ENCODE results near the gene BRIP1.

BRIP1 gene

DNA sequence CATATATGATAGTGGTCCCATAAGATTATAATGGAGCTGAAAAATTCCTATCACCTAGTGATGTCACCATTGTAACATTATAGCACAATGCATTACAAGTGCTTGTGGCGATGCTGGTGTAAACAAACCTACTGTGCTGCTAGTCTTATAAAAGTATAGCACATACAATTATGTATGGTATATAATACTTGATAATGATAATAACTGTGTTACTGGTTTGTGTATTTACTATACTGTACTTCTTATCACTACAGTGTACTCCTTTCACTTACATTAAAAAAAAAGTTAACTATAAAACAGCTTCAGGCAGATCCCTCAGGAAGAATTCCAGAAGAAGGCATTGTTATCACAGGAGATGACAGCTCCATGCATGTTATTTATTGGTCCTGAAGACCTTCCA is 150.3 kb downstream of the BRIP1 start:
- no peak for TF ChIP-seq RARB (CRISPR knock-in tag; IDR thresholded peaks at IDR 0.05)
- TF ChIP-seq, protein P1, sequence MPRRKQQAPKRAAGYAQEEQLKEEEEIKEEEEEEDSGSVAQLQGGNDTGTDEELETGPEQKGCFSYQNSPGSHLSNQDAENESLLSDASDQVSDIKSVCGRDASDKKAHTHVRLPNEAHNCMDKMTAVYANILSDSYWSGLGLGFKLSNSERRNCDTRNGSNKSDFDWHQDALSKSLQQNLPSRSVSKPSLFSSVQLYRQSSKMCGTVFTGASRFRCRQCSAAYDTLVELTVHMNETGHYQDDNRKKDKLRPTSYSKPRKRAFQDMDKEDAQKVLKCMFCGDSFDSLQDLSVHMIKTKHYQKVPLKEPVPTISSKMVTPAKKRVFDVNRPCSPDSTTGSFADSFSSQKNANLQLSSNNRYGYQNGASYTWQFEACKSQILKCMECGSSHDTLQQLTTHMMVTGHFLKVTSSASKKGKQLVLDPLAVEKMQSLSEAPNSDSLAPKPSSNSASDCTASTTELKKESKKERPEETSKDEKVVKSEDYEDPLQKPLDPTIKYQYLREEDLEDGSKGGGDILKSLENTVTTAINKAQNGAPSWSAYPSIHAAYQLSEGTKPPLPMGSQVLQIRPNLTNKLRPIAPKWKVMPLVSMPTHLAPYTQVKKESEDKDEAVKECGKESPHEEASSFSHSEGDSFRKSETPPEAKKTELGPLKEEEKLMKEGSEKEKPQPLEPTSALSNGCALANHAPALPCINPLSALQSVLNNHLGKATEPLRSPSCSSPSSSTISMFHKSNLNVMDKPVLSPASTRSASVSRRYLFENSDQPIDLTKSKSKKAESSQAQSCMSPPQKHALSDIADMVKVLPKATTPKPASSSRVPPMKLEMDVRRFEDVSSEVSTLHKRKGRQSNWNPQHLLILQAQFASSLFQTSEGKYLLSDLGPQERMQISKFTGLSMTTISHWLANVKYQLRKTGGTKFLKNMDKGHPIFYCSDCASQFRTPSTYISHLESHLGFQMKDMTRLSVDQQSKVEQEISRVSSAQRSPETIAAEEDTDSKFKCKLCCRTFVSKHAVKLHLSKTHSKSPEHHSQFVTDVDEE (CRISPR knock-in tag; IDR thresholded peaks at IDR 0.05) = no peak
- no peak for TF ChIP-seq ISL1 (CRISPR knock-in tag; IDR thresholded peaks at IDR 0.05)
- no peak for TF ChIP-seq ZFP3 (CRISPR knock-in tag; IDR thresholded peaks at IDR 0.05)
- no peak for TF ChIP-seq PPARA (CRISPR knock-in tag; IDR thresholded peaks at IDR 0.05; ENCODE audit: borderline replicate concordance)
- TF ChIP-seq, protein P2, sequence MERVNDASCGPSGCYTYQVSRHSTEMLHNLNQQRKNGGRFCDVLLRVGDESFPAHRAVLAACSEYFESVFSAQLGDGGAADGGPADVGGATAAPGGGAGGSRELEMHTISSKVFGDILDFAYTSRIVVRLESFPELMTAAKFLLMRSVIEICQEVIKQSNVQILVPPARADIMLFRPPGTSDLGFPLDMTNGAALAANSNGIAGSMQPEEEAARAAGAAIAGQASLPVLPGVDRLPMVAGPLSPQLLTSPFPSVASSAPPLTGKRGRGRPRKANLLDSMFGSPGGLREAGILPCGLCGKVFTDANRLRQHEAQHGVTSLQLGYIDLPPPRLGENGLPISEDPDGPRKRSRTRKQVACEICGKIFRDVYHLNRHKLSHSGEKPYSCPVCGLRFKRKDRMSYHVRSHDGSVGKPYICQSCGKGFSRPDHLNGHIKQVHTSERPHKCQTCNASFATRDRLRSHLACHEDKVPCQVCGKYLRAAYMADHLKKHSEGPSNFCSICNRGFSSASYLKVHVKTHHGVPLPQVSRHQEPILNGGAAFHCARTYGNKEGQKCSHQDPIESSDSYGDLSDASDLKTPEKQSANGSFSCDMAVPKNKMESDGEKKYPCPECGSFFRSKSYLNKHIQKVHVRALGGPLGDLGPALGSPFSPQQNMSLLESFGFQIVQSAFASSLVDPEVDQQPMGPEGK (CRISPR knock-in tag; IDR thresholded peaks at IDR 0.05; ENCODE audit: borderline replicate concordance) = no peak
- no peak for TF ChIP-seq OSR1 (CRISPR knock-in tag; IDR thresholded peaks at IDR 0.05)
- no peak for TF ChIP-seq ZFP30 (CRISPR knock-in tag; IDR thresholded peaks at IDR 0.05)
- TF ChIP-seq ZNF70 (CRISPR knock-in tag; IDR thresholded peaks at IDR 0.05) = no peak
- TF ChIP-seq, protein P3, sequence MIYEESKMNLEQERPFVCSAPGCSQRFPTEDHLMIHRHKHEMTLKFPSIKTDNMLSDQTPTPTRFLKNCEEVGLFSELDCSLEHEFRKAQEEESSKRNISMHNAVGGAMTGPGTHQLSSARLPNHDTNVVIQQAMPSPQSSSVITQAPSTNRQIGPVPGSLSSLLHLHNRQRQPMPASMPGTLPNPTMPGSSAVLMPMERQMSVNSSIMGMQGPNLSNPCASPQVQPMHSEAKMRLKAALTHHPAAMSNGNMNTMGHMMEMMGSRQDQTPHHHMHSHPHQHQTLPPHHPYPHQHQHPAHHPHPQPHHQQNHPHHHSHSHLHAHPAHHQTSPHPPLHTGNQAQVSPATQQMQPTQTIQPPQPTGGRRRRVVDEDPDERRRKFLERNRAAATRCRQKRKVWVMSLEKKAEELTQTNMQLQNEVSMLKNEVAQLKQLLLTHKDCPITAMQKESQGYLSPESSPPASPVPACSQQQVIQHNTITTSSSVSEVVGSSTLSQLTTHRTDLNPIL (CRISPR knock-in tag; IDR thresholded peaks at IDR 0.05; ENCODE audit: low read depth) = no peak
- no peak for TF ChIP-seq ZC3H10 (CRISPR knock-in tag; IDR thresholded peaks at IDR 0.05)
- TF ChIP-seq ZNF8 (CRISPR knock-in tag; IDR thresholded peaks at IDR 0.05) = no peak
- TF ChIP-seq BACH2 (CRISPR knock-in tag; IDR thresholded peaks at IDR 0.05; ENCODE audit: borderline replicate concordance) = no peak
- TF ChIP-seq, protein P4, sequence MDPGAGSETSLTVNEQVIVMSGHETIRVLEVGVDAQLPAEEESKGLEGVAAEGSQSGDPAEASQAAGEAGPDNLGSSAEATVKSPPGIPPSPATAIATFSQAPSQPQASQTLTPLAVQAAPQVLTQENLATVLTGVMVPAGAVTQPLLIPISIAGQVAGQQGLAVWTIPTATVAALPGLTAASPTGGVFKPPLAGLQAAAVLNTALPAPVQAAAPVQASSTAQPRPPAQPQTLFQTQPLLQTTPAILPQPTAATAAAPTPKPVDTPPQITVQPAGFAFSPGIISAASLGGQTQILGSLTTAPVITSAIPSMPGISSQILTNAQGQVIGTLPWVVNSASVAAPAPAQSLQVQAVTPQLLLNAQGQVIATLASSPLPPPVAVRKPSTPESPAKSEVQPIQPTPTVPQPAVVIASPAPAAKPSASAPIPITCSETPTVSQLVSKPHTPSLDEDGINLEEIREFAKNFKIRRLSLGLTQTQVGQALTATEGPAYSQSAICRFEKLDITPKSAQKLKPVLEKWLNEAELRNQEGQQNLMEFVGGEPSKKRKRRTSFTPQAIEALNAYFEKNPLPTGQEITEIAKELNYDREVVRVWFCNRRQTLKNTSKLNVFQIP (CRISPR knock-in tag; IDR thresholded peaks at IDR 0.05; ENCODE audit: borderline replicate concordance, low read depth) = no peak
- TF ChIP-seq, protein P5, sequence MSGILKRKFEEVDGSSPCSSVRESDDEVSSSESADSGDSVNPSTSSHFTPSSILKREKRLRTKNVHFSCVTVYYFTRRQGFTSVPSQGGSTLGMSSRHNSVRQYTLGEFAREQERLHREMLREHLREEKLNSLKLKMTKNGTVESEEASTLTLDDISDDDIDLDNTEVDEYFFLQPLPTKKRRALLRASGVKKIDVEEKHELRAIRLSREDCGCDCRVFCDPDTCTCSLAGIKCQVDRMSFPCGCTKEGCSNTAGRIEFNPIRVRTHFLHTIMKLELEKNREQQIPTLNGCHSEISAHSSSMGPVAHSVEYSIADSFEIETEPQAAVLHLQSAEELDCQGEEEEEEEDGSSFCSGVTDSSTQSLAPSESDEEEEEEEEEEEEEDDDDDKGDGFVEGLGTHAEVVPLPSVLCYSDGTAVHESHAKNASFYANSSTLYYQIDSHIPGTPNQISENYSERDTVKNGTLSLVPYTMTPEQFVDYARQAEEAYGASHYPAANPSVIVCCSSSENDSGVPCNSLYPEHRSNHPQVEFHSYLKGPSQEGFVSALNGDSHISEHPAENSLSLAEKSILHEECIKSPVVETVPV (CRISPR knock-in tag; IDR thresholded peaks at IDR 0.05) = no peak
- no peak for TF ChIP-seq ESRRG (CRISPR knock-in tag; IDR thresholded peaks at IDR 0.05)
- TF ChIP-seq ARNTL (CRISPR knock-in tag; IDR thresholded peaks at IDR 0.05; ENCODE audit: borderline replicate concordance, low read depth) = no peak
- TF ChIP-seq ZNF565 (CRISPR knock-in tag; conservative IDR thresholded peaks at IDR 0.05; ENCODE audit: low read depth) = no peak
- no peak for TF ChIP-seq TCF4 (CRISPR knock-in tag; IDR thresholded peaks at IDR 0.05; ENCODE audit: borderline replicate concordance)
- no peak for ATAC-seq

DNA sequence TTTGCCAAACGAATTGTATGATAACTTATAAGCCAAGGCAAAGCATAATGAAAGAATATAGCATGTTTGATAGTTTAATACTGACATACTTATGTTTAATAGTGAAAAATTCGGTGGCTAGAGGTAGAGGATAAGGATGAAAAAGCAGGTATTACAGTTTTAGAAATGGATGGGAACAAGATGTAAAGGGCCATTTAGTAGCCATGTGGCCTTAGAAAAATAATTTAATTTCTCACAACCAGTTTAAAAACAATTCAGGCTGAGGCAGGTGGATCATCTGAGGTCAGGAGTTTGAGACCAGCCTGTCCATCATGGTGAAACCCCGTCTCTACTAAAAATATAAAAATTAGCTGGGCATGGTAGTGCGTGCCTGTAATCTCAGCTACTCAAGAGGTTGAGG is 152.8 kb downstream of the BRIP1 start:
- no peak for ATAC-seq
- TF ChIP-seq RARB (CRISPR knock-in tag; IDR thresholded peaks at IDR 0.05) (no peak), ARNTL (CRISPR knock-in tag; IDR thresholded peaks at IDR 0.05; ENCODE audit: borderline replicate concordance, low read depth) (no peak), ISL1 (CRISPR knock-in tag; IDR thresholded peaks at IDR 0.05) (no peak), CSDC2 (CRISPR knock-in tag; IDR thresholded peaks at IDR 0.05) (no peak), ZNF70 (CRISPR knock-in tag; IDR thresholded peaks at IDR 0.05) (no peak), ZNF565 (CRISPR knock-in tag; conservative IDR thresholded peaks at IDR 0.05; ENCODE audit: low read depth) (no peak)
- TF ChIP-seq, protein P2 (CRISPR knock-in tag; IDR thresholded peaks at IDR 0.05; ENCODE audit: borderline replicate concordance) = no peak

All from SK-N-SH treated with all-trans-retinoic acid at 6 μM for 48 hours (cell line).